Measurements from ENCODE around the gene ERCC6L2.

The ERCC6L2 gene

DNA sequence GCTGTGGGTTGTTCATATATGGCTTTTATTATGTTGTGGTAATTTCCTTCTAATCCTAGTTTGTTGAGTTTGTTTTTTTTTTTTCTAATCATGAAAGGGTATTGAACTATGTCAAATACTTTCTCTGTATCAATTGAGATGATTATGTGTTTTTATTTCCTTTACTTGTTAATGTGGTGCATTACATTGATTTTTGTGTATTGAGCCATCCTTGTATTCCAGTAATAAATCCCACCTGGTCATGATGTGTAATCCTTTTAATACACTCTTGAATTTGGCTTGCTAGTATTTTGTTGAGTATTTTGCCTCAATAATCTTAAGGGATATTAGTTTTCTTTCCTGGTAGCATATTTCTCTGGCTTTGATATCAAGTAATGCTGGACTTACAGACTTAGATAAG lies 13.1 kb upstream of the ERCC6L2 start:
- Histone ChIP-seq H3K9ac (no peak overlapping the region), H3K4me3 (no peak overlapping the region), H4K20me1 (no peaks in the 10 kb centered on the region; the same call in 1 of the 2 replicates), H3K27me3 (no peaks in the 10 kb centered on the region), H3K9me3 (peaks cover 30% of the 10 kb centered on the region), H3K27ac (no peak overlapping the region), H3K4me1 (peaks cover 11% of the 10 kb centered on the region), H3K36me3 (peaks cover 5% of the 10 kb centered on the region; the same call in 1 of the 2 replicates), H3K4me2 (no peak overlapping the region)
- no peak for TF ChIP-seq Cebpa-rat (IDR thresholded peaks at IDR 0.05)

DNA sequence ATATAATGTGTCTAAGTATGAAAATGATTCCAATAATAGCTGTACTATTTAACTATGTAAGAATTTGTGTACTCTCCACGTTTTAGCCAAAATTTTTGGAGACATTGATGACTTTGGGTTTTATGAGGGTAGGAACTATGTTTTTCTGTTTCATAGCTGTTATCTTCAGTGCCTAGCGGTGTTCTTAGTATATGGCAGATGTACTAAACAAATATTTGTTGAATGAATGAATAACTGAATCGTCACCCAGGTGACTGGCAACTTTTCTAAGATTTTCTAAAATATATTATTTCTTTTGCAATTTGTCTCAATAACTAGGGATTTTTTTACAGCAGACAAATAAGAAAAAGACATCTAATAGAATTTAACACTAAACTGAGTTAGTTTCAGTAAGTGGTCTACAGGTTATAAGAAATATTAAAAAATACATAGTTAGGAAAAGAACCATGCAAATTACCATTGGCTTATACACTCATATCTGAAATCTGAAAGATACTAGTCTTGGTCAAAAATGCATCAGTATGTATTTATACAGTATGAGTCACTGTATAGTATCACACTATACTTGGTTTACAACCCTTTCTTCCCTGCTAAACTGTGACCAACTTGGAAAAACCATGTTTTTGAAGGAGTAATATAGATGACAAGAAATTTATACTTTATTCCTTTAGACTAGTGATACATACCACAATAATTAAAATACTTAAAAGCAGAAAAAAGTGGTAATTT lies 10.5 kb upstream of the ERCC6L2 start:
- H3K4me2 ChIP-seq = no peak overlapping the region
- peaks cover 10% of the 10 kb centered on the region; the same call in 1 of the 2 replicates for H3K36me3 ChIP-seq
- no peak overlapping the region for H3K27ac ChIP-seq
- H3K9ac ChIP-seq = no peak overlapping the region
- H3K4me3 ChIP-seq = no peak overlapping the region
- no peaks in the 10 kb centered on the region for H4K20me1 ChIP-seq
- no peak for TF ChIP-seq Cebpa-rat (IDR thresholded peaks at IDR 0.05)
- no peaks in the 10 kb centered on the region for H3K27me3 ChIP-seq
- peaks cover 36% of the 10 kb centered on the region for H3K9me3 ChIP-seq
- no peaks in the 10 kb centered on the region for H3K4me1 ChIP-seq

DNA sequence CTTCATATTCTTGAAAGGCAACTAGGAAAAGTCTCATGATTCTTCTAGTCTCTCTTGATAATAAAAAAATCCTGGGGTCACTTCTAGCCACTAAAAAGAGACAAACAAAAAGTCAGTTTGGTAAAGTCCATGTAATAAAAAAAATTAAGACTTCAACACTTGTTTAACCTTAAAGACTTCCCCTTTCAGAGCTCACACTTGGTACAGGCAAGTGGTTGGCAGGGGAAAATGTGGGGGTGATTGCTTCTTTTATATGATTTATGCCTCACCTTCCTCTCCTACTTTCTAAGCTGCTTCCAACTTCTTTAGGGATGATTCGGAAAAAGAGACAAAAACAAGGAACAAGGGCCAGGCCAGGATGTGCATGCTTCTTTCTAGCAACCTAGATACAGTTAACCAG lies 5.1 kb upstream of the ERCC6L2 start:
- no peaks in the 10 kb centered on the region for H3K27me3 ChIP-seq
- H3K36me3 ChIP-seq = peaks cover 13% of the 10 kb centered on the region; the same call in 1 of the 2 replicates
- no peak for TF ChIP-seq Cebpa-rat (IDR thresholded peaks at IDR 0.05)
- H3K4me2 ChIP-seq = no peak overlapping the region
- peaks cover 11% of the 10 kb centered on the region for H3K4me1 ChIP-seq
- no peak overlapping the region for H3K4me3 ChIP-seq
- peaks cover 12% of the 10 kb centered on the region for H3K9me3 ChIP-seq
- no peak overlapping the region for H3K27ac ChIP-seq
- H3K9ac ChIP-seq = no peak overlapping the region
- H4K20me1 ChIP-seq = no peaks in the 10 kb centered on the region

DNA sequence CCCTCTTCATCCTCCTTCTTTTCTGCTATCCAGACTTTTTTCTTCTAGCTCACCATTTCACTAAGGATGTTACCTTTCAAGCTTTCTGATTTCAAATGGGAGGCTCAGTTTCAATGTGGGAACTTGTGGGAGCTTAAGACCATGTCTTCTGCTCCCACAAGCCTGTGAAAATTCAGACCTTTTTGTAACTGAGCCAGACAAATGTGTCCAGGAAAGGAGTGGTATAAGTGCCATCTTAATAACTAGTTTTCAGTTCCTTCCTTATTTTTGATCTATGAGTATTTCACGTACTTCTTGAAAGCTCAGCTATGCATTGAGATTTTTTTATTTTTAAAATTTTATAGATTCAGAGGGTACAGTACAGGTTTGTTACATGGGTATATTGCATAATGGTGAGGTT lies 4.6 kb upstream of the ERCC6L2 start:
- Histone ChIP-seq H3K27ac (no peak overlapping the region), H3K9me3 (peaks cover 12% of the 10 kb centered on the region), H3K27me3 (no peaks in the 10 kb centered on the region), H3K9ac (no peak overlapping the region), H3K4me1 (peaks cover 11% of the 10 kb centered on the region), H4K20me1 (no peaks in the 10 kb centered on the region), H3K36me3 (peaks cover 13% of the 10 kb centered on the region; the same call in 1 of the 2 replicates), H3K4me2 (no peak overlapping the region), H3K4me3 (no peak overlapping the region)
- TF ChIP-seq Cebpa-rat (IDR thresholded peaks at IDR 0.05) = no peak

DNA sequence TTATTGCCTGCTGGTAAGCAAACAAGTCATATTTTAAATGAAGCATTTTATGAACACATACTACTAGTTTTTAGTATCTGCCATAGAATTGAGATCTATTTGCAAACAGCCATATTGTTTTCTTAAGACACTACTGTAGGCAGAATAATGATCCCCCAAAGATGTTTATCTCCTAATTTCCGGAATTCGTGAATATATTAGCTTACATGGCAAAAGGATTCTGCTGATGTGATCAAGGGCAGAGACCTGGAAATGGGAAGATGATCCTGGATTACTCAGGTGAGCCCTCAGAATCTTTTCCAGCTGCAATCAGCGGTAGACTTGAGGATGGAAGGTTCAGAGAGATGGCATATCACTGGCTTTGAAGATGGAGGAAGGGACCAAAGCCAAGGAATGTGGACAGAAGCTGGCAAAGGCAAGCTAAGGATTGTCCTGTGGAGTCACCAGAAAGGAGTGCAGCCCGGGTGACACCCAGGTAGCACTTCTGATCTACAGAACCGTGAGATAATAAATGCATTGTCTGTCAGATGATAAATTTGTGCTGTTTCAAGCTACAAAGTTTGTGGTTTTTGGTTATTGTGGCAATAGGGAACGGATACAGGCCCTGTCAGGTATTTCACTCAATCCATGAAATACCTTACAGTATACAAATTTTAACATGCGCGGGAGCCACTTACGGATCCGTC lies 1.0 kb upstream of the ERCC6L2 start:
- peaks cover 11% of the 10 kb centered on the region; the same call in 1 of the 2 replicates for H3K36me3 ChIP-seq
- no peaks in the 10 kb centered on the region for H3K27me3 ChIP-seq
- H3K9me3 ChIP-seq = peaks cover 9% of the 10 kb centered on the region
- no peak for TF ChIP-seq Cebpa-rat (IDR thresholded peaks at IDR 0.05)
- no peak overlapping the region for H3K9ac ChIP-seq
- H3K4me2 ChIP-seq = peak overlapping the region; percentile 89
- H3K4me3 ChIP-seq = no peak overlapping the region
- H4K20me1 ChIP-seq = no peaks in the 10 kb centered on the region; the same call in 1 of the 2 replicates
- H3K27ac ChIP-seq = no peak overlapping the region
- H3K4me1 ChIP-seq = peaks cover 11% of the 10 kb centered on the region

DNA sequence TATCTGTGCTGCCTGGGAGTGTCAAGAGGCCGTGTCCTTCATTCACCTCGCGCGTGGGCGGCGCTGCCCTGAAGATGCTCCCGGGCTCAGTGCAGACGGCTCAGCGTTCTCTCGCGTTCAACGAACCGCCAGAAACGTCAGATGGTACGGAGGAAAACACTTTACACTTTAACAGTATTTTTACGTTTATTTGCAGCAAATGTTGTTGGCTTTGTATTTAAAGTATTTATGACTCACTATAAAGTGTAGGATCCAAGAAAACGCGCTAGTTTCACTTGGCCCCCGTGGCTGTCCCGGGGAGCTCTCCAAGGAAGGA lies 544 bp upstream of the ERCC6L2 start:
- peaks cover 11% of the 10 kb centered on the region for H3K4me1 ChIP-seq
- no peaks in the 10 kb centered on the region; the same call in 1 of the 2 replicates for H4K20me1 ChIP-seq
- H3K4me3 ChIP-seq = no peak overlapping the region
- H3K27ac ChIP-seq = no peak overlapping the region
- TF ChIP-seq Cebpa-rat (IDR thresholded peaks at IDR 0.05) = no peak
- H3K4me2 ChIP-seq = peak overlapping the region; percentile 89
- 0 out of 2 replicates have a peak, but pooled peaks cover 7% of the 10 kb centered on the region for H3K36me3 ChIP-seq
- peaks cover 7% of the 10 kb centered on the region; the same call in 1 of the 2 replicates for H3K9me3 ChIP-seq
- H3K27me3 ChIP-seq = no peaks in the 10 kb centered on the region
- H3K9ac ChIP-seq = no peak overlapping the region

DNA sequence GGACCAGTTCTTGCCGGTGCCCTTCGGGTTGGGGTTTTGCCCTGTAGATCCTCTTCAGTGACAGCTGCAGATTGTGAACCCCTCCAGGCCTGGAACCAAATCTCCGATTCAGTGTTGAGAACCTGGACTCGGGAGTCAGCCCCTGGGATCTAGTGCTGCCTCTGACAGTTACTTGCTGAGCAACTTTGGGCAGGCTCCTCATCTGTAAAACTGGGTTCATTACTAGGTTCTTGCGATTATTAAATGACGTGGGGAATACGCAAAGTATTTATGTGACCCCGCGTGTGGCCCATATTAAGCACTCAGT lies 600 bp downstream of the ERCC6L2 start:
- peaks cover 12% of the 10 kb centered on the region for H3K36me3 ChIP-seq
- H3K4me3 ChIP-seq = no peak overlapping the region
- peaks cover 11% of the 10 kb centered on the region for H3K4me1 ChIP-seq
- TF ChIP-seq Cebpa-rat (IDR thresholded peaks at IDR 0.05) = no peak
- H3K27ac ChIP-seq = no peak overlapping the region
- no peak overlapping the region for H3K9ac ChIP-seq
- H3K4me2 ChIP-seq = no peak overlapping the region
- H3K9me3 ChIP-seq = no peaks in the 10 kb centered on the region; the same call in 1 of the 2 replicates
- H4K20me1 ChIP-seq = no peaks in the 10 kb centered on the region; the same call in 1 of the 2 replicates
- no peaks in the 10 kb centered on the region for H3K27me3 ChIP-seq

DNA sequence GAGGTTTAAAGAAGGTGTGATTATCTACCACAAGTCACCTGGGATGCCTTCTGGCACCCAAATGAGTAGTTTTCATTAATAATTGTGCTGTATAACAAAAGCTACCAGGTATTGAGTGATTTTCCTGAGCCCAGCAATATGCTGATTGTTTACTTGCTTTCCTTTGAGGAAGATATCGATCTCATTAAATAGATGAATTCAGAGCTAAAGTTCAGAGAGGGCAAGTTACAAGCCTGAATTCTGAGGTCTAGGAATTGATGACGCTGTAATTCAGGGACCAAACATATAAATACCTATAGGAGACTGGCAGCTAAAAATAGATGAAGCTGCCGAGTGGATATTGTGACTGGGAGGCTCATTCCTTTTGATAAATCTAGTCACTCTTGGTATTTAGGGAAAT lies 1.1 kb downstream of the ERCC6L2 start:
- H3K27me3 ChIP-seq = no peaks in the 10 kb centered on the region
- H4K20me1 ChIP-seq = peaks cover under 1% of the 10 kb centered on the region; the same call in 1 of the 2 replicates
- H3K27ac ChIP-seq = no peak overlapping the region
- H3K9me3 ChIP-seq = no peaks in the 10 kb centered on the region; the same call in 1 of the 2 replicates
- H3K4me1 ChIP-seq = peaks cover 11% of the 10 kb centered on the region
- no peak overlapping the region for H3K9ac ChIP-seq
- H3K36me3 ChIP-seq = peaks cover 17% of the 10 kb centered on the region
- H3K4me3 ChIP-seq = no peak overlapping the region
- no peak for TF ChIP-seq Cebpa-rat (IDR thresholded peaks at IDR 0.05)
- H3K4me2 ChIP-seq = no peak overlapping the region

DNA sequence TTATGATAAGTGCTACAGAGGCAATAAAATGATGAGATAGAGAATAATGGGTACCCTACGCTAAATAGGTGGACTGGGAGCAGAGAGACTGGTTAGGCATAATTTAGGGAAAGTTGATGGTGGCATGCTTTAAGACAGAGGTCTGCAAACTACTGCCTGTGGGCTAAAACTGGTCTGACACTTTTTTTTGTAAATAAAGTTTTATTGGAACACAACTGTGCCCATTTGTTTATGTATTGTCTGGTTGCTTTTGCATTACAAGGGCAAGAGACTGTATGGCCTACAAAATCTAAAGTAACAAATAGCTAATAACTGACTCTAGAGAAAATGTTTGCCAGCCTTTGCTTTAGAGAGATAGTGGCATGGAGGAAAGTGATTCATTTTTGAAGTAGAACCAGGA lies 2.5 kb downstream of the ERCC6L2 start:
- H3K4me3 ChIP-seq = no peak overlapping the region; the same call in 1 of the 2 replicates
- no peaks in the 10 kb centered on the region for H3K27me3 ChIP-seq
- no peaks in the 10 kb centered on the region for H3K9me3 ChIP-seq
- no peak overlapping the region for H3K27ac ChIP-seq
- H3K4me1 ChIP-seq = peaks cover 11% of the 10 kb centered on the region
- TF ChIP-seq Cebpa-rat (IDR thresholded peaks at IDR 0.05) = no peak
- H3K36me3 ChIP-seq = peaks cover 25% of the 10 kb centered on the region
- peaks cover 6% of the 10 kb centered on the region; the same call in 1 of the 2 replicates for H4K20me1 ChIP-seq
- H3K9ac ChIP-seq = no peak overlapping the region
- no peak overlapping the region for H3K4me2 ChIP-seq

DNA sequence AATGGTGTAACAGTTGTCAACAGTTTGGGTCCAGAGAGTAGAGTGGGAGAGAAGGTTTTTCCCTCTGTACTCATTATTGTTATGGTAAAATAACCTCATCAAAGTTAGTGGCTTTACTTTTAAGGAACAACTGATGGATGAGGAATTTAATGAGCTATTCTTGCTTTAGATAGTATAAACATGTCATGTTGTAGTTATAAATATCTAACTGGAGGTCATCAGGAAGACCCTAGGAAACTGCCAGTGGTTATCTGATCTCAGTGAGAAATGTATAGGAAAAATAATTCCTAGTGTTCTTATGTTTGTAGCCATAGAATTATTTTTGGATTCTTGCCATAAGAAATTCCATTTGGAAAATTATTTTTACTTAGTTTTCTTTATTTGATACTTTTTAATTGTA lies 4.1 kb downstream of the ERCC6L2 start:
- Histone ChIP-seq H3K4me1 (peaks cover 2% of the 10 kb centered on the region), H3K27me3 (no peaks in the 10 kb centered on the region), H4K20me1 (peaks cover 6% of the 10 kb centered on the region; the same call in 1 of the 2 replicates), H3K9ac (no peak overlapping the region), H3K9me3 (no peaks in the 10 kb centered on the region), H3K4me2 (no peak overlapping the region), H3K36me3 (peaks cover 32% of the 10 kb centered on the region), H3K27ac (no peak overlapping the region), H3K4me3 (no peak overlapping the region)
- TF ChIP-seq Cebpa-rat (IDR thresholded peaks at IDR 0.05) = no peak

Data from BLaER1 (cell line).